Thoracic aorta endothelial cell (primary cell): Measurements from ENCODE around the gene SPNS1. TPM values are rescaled to one million over a fixed set of nuclear protein-coding genes. Genes with fewer than 3 reads are reported as not detected.

ENCODE experiments used
- total RNA-seq: library from RNA; depleted of rRNA; stranded (reverse); fragments of >200 nt; gene quantifications from 2 replicates; pipeline ENCODE4 v1.2.3, GENCODE V29; 2012

SPNS1 gene
- 29.9 and 35.1 TPM in 2 replicates for total RNA-seq

GRCh38 chr16:28974437-28975157 is at the start of gene SPNS1:
Gene SPNS1 (plus strand): TSS chr16:28974778. CDS start chr16:28975152, 374 bp downstream.

GRCh38 chr16:28931801-28932225 is 42.8 kb upstream of the SPNS1 start, which contains the start of gene CD19:
Gene CD19 (plus strand): TSS chr16:28931971. CDS start chr16:28932001, 30 bp downstream.

GRCh38 chr16:28950648-28951409 is 23.7 kb upstream of the SPNS1 start, which contains the start of gene NFATC2IP:
Gene NFATC2IP (plus strand): TSS chr16:28950937. CDS start chr16:28951012, 75 bp downstream.

GRCh38 chr16:28984619-28985135 is 10.1 kb downstream of the SPNS1 start, which contains the start of gene LAT:
Gene LAT (plus strand): TSS chr16:28985052. CDS start chr16:28985418, 366 bp downstream.

Other genes starting within 250 kb of the SPNS1 start
- gene NPIPB9, start 223.0 kb upstream of the SPNS1 start, total RNA-seq: 6.7 and 15.3 TPM in 2 replicates
- gene ATXN2L, start 151.8 kb upstream of the SPNS1 start, total RNA-seq: 89.5 and 99.0 TPM in 2 replicates
- 115 and 136 TPM in 2 replicates for gene TUFM, start 128.4 kb upstream of the SPNS1 start, total RNA-seq
- 12.2 and 17.0 TPM in 2 replicates for gene SH2B1, start 110.9 kb upstream of the SPNS1 start, total RNA-seq
- 0.27 and 0.36 TPM in 2 replicates for gene ATP2A1, start 96.3 kb upstream of the SPNS1 start, total RNA-seq
- 29.9 and 30.9 TPM in 2 replicates for gene RABEP2, start 49.5 kb upstream of the SPNS1 start, total RNA-seq
- gene CD19, start 42.8 kb upstream of the SPNS1 start, total RNA-seq: 0.13 TPM in 1 of 2 replicates, not detected in the other
- 42.8 and 47.7 TPM in 2 replicates for gene NFATC2IP, start 23.8 kb upstream of the SPNS1 start, total RNA-seq
- gene LAT, start 10.3 kb downstream of the SPNS1 start, total RNA-seq: 0.66 and 0.79 TPM in 2 replicates